Smooth muscle cell (in vitro differentiated cells): ENCODE results near the gene MEIS3. TPM values are rescaled to one million over a fixed set of nuclear protein-coding genes. Genes with fewer than 3 reads are reported as not detected.

Experiments used
- DNase-seq: peaks from one replicate; lab custom pipeline; 2025; ENCODE audit not compliant: unreplicated experiment; lab: John Stamatoyannopoulos, UW
- H2AFZ ChIP-seq: fragments of 200-600 bp; sonication (generic); 2 replicates; pipeline ENCODE4 v1.6.0; 2016; ENCODE audit warnings: antibody characterized with exemption, low read depth, mild to moderate bottlenecking
- H3F3A ChIP-seq: fragments of 200-600 bp; sonication (generic); 2 replicates; pipeline ENCODE4 v1.6.0; 2017; ENCODE audit warnings: antibody characterized with exemption, low read depth
- H3K27ac ChIP-seq: fragments of 200-600 bp; sonication (generic); 2 replicates; pipeline ENCODE4 v1.5.1; 2016; ENCODE audit warnings: low read depth, mild to moderate bottlenecking
- H3K27me3 ChIP-seq: fragments of 200-600 bp; sonication (generic); 2 replicates; pipeline ENCODE4 v1.6.1; 2016; ENCODE audit warnings: low read depth, mild to moderate bottlenecking
- H3K36me3 ChIP-seq: fragments of 200-600 bp; sonication (generic); 2 replicates; pipeline ENCODE4 v1.5.1; 2016; ENCODE audit warnings: low read depth
- H3K4me1 ChIP-seq: fragments of 200-600 bp; sonication (generic); 2 replicates; pipeline ENCODE4 v1.5.1; 2016; ENCODE audit warnings: low read depth
- H3K4me2 ChIP-seq: fragments of 200-600 bp; sonication (generic); 2 replicates; pipeline ENCODE4 v1.6.0; 2016; ENCODE audit warnings: mild to moderate bottlenecking
- H3K4me3 ChIP-seq: fragments of 200-600 bp; sonication (generic); 2 replicates; pipeline ENCODE4 v1.5.1; 2016; ENCODE audit warnings: mild to moderate bottlenecking
- H3K79me2 ChIP-seq: fragments of 200-600 bp; sonication (generic); 2 replicates; pipeline ENCODE4 v1.6.0; 2016; ENCODE audit warnings: low read depth, mild to moderate bottlenecking
- H3K9ac ChIP-seq: fragments of 200-600 bp; sonication (generic); 2 replicates; pipeline ENCODE4 v1.6.0; 2016; ENCODE audit warnings: low read depth
- H3K9me3 ChIP-seq: fragments of 200-600 bp; sonication (generic); replicated peaks from 2 replicates; pipeline ENCODE4 v1.5.1; 2016; ENCODE audit warnings: low read depth
- H4K20me1 ChIP-seq: fragments of 200-600 bp; sonication (generic); 2 replicates; pipeline ENCODE4 v1.6.0; 2016; ENCODE audit warnings: low read depth
- WGBS: methylation state at CpG from one replicate; pipeline ENCODE4 v1.1.7; 2016; ENCODE audit warnings: low lambda C conversion rate; 5-methylcytosine and 5-hydroxymethylcytosine counted together
- polyA plus RNA-seq: library from polyadenylated mRNA; unstranded; fragments of >200 nt; fragmentation: Nextera tagmentation; extraction: Ambion mirVana; gene quantifications from 2 replicates; pipeline ENCODE4 v1.2.1, GENCODE V29; 2016
- total RNA-seq: library from RNA; depleted of rRNA; stranded (reverse); fragments of >200 nt; gene quantifications from 2 replicates; pipeline ENCODE4 v1.2.3, GENCODE V29; 2014
- TF ChIP-seq, protein P1 (sequence below): fragments of 200-600 bp; sonication (generic); IDR thresholded peaks from 2 replicates; pipeline ENCODE4 v1.5.1; 2017; ENCODE audit warnings: borderline replicate concordance, mild to moderate bottlenecking, antibody characterized with exemption; ENCODE audit not compliant: insufficient read depth, poor library complexity, severe bottlenecking

The MEIS3 gene
- total and polyA plus RNA-seq, 2 experiments from 2014 or later, result 59.0 to 141 TPM

DNA sequence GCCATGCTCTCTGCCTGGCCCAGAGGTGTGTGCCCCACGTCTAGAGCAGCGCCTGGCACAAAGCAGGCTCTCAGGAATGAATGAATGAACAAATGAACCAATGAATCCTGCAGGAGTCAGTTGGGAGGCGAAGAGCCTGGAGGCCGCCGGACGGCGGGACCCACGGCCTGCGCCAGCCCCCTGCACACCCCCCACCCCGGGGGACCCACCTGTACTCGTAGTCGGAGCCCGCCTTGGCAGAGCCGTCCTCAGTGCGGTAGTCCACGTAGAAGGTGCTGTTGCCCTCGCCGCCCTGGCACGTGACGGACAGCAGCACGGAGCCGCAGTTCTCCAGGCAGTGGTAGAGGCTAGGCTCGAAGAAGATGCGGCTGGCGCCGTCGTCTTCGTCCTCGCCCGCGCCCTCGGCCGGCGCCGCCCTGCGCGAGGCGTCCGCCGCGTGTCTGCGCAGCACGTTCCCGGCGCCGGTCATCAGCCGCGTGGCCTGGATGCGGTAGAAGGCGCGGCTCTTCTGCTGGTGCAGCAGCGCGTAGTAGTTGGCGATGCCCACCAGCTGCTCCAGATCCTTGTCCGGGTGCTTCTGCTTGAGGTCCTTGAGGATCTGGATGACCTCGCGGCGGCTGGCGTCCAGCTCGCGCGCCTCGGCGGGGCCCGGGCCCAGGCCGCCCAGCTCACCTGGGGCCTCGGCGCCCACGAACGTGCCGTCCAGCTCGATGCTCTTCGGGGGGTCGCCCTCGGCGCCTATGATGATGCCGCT lies 37.6 kb upstream of the MEIS3 start:
- H3K4me1 ChIP-seq, result no peaks in the 10 kb centered on the region
- TF ChIP-seq, protein P1, sequence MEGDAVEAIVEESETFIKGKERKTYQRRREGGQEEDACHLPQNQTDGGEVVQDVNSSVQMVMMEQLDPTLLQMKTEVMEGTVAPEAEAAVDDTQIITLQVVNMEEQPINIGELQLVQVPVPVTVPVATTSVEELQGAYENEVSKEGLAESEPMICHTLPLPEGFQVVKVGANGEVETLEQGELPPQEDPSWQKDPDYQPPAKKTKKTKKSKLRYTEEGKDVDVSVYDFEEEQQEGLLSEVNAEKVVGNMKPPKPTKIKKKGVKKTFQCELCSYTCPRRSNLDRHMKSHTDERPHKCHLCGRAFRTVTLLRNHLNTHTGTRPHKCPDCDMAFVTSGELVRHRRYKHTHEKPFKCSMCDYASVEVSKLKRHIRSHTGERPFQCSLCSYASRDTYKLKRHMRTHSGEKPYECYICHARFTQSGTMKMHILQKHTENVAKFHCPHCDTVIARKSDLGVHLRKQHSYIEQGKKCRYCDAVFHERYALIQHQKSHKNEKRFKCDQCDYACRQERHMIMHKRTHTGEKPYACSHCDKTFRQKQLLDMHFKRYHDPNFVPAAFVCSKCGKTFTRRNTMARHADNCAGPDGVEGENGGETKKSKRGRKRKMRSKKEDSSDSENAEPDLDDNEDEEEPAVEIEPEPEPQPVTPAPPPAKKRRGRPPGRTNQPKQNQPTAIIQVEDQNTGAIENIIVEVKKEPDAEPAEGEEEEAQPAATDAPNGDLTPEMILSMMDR, result no peak
- H3K9ac ChIP-seq, result no peak overlapping the region
- no peaks in the 10 kb centered on the region for H3K36me3 ChIP-seq
- no peak overlapping the region for H3K4me2 ChIP-seq
- WGBS, result 82% methylated on average over 52 of the region's 77 CpGs
- H3K79me2 ChIP-seq, result no peaks in the 10 kb centered on the region
- H3K4me3 ChIP-seq, result no peak overlapping the region
- H3K27ac ChIP-seq, result no peak overlapping the region
- no peaks in the 10 kb centered on the region for H3F3A ChIP-seq
- no peaks in the 10 kb centered on the region for H4K20me1 ChIP-seq
- no peak overlapping the region for H2AFZ ChIP-seq
- H3K9me3 ChIP-seq, result peaks cover 5% of the 10 kb centered on the region
- H3K27me3 ChIP-seq, result peaks cover 37% of the 10 kb centered on the region
- DNase-seq, result no peak

GRCh38 chr19:47450478-47450877 lies 31.2 kb upstream of the MEIS3 start:
- no peak overlapping the region for H3K9ac ChIP-seq
- no peak overlapping the region for H3K4me3 ChIP-seq
- 71% methylated on average over 7 of the region's 7 CpGs for WGBS
- H3K79me2 ChIP-seq, result no peaks in the 10 kb centered on the region
- no peak for DNase-seq
- no peaks in the 10 kb centered on the region for H3K9me3 ChIP-seq
- H3K27me3 ChIP-seq, result peaks cover 56% of the 10 kb centered on the region
- TF ChIP-seq, protein P1, result no peak
- no peaks in the 10 kb centered on the region for H3K36me3 ChIP-seq
- H3K4me2 ChIP-seq, result no peak overlapping the region
- no peak overlapping the region for H2AFZ ChIP-seq
- no peak overlapping the region for H3K27ac ChIP-seq
- H4K20me1 ChIP-seq, result no peaks in the 10 kb centered on the region
- no peaks in the 10 kb centered on the region for H3K4me1 ChIP-seq
- H3F3A ChIP-seq, result no peaks in the 10 kb centered on the region

GRCh38 chr19:47448360-47448727 lies 29.0 kb upstream of the MEIS3 start:
- H3K9me3 ChIP-seq, result no peaks in the 10 kb centered on the region
- peaks cover 76% of the 10 kb centered on the region for H3K27me3 ChIP-seq
- H3K9ac ChIP-seq, result no peak overlapping the region
- no peak overlapping the region for H2AFZ ChIP-seq
- no peaks in the 10 kb centered on the region for H3F3A ChIP-seq
- H3K27ac ChIP-seq, result no peak overlapping the region
- H3K4me2 ChIP-seq, result no peak overlapping the region
- no peaks in the 10 kb centered on the region for H3K79me2 ChIP-seq
- TF ChIP-seq, protein P1, result no peak
- H3K4me1 ChIP-seq, result no peaks in the 10 kb centered on the region
- no peaks in the 10 kb centered on the region for H3K36me3 ChIP-seq
- WGBS, result 33% methylated on average over 9 of the region's 9 CpGs
- no peak overlapping the region for H3K4me3 ChIP-seq
- no peaks in the 10 kb centered on the region for H4K20me1 ChIP-seq
- DNase-seq, result no peak
